Psoas muscle (tissue), 8 donors: ENCODE data around the gene IFITM5. TPM values are rescaled to one million over a fixed set of nuclear protein-coding genes. Genes with fewer than 3 reads are reported as not detected.

Experiments
- ATAC-seq, 4 donors: fragments of 200-7000 bp; cut with Tn5 transposase; one replicate each; pipeline ENCODE4 v1.9.1; 2020; ENCODE audit warnings: moderate library complexity in 3 of 4, mild to moderate bottlenecking in 2 of 4
- DNase-seq, 2 donors: peaks; one replicate each; pipeline ENCODE4 v3.0.0-alpha.2; 2020
- H3K27ac ChIP-seq: fragments of 200-600 bp; one replicate; pipeline ENCODE4 v1.8.0; 2022
- H3K27me3 ChIP-seq, 3 donors: fragments of 200-600 bp in 1 of 3; one replicate each; pipeline versions ENCODE4 v1.6.1 to v1.8.0; 2013 to 2022; ENCODE audit warnings: low read length in 2 of 3, mild to moderate bottlenecking in 2 of 3, moderate library complexity in 1 of 3; ENCODE audit not compliant: insufficient read depth in 3 of 3
- H3K36me3 ChIP-seq, 2 donors: fragments of 200-600 bp in 1 of 2; one replicate each; pipeline versions ENCODE4 v1.6.1 to v1.8.0; 2013 to 2022; ENCODE audit warnings: low read depth in 1 of 2, mild to moderate bottlenecking in 1 of 2, moderate library complexity in 1 of 2; ENCODE audit not compliant: insufficient read depth in 1 of 2
- H3K4me1 ChIP-seq: fragments of 200-600 bp; one replicate; pipeline ENCODE4 v1.8.0; 2022
- H3K4me3 ChIP-seq: fragments of 200-600 bp; one replicate; pipeline ENCODE4 v1.8.0; 2022; ENCODE audit warnings: mild to moderate bottlenecking
- H3K9me3 ChIP-seq: fragments of 200-600 bp; one replicate; pipeline ENCODE4 v1.8.0; 2022
- WGBS, 3 donors: extraction: QIAGEN DNeasy Blood & Tissue Kit; methylation state at CpG; one replicate each; pipeline versions ENCODE4 v1.1.6 to v1.1.7; 2013; 5-methylcytosine and 5-hydroxymethylcytosine counted together
- intact Hi-C, 2 donors: fragments of 100-400 bp; cut with DNase I; formaldehyde crosslinking; loops; one replicate each; pipeline versions ENCODE4 v1.11.0 to v1.14.2; 2022
- polyA plus RNA-seq, 3 donors: library from polyadenylated mRNA; stranded (reverse); fragments of 200-250 nt; gene quantifications; one replicate each; pipeline ENCODE4 v1.2.3, GENCODE V29; 2013
- total RNA-seq, 4 donors: library from RNA; stranded (reverse); fragmentation: NEBNext Ultra II Directional in 2 of 4; extraction: Animal tissue kit (Norgen Biotek cat#: 25700) in 2 of 4; gene quantifications; one replicate each; pipeline versions ENCODE4 v1.2.1 to v1.2.4, GENCODE V29; 2021 to 2023
- TF ChIP-seq, protein P1 (sequence below): fragments of 200-600 bp; IDR thresholded peaks from one replicate; pipeline ENCODE4 v1.8.0; 2022; ENCODE audit warnings: antibody characterized with exemption
- donor health status: healthy with polysubstance abuse.
- donor health status: DM: no; HTN: no; CAD: no; lungs with moderate emphysema.
- donor health status: Bipolar disorder and iron deficiency.
- donor health status: healthy.
- donor health status: DM: yes; HTN: yes; CAD: no.
- donor health status: DM: no; HTN: no; CAD: no.
- donor health status: DM: no; HTN: no; CAD: no.
- donor health status: DM: yes; HTN: yes; CAD: no.

Gene IFITM5
- total and polyA plus RNA-seq, 7 donors = not detected

DNA sequence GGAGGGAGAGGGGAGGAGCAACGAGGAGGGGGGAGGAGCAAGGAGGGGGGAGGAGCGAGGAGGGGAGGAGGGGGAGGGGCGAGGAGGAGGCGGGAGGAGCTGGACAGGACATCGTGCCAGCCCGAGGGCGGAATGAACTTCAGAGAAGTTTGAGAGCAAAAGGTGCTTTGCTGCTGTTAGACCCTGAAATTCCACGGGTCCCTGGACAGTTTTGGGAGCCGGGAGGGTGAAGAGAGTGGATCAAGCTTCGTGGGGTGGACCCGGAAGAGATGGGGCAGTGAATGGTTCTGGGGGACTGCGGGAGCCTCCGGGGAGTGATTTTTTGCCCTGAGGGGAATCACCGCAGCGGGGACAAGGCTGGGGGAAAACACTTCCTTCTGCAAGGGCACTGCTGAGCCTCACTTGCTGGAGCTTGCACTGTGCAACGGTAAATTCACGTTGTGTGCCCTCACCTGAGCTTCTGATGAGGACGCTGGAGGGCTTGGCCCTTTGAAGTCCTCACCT, 31.8 kb downstream of the IFITM5 start:
- 42 to 64% (median 57%) methylated on average over 16 to 17 of the region's 18 CpGs for whole genome bisulfite sequencing, 3 donors

DNA sequence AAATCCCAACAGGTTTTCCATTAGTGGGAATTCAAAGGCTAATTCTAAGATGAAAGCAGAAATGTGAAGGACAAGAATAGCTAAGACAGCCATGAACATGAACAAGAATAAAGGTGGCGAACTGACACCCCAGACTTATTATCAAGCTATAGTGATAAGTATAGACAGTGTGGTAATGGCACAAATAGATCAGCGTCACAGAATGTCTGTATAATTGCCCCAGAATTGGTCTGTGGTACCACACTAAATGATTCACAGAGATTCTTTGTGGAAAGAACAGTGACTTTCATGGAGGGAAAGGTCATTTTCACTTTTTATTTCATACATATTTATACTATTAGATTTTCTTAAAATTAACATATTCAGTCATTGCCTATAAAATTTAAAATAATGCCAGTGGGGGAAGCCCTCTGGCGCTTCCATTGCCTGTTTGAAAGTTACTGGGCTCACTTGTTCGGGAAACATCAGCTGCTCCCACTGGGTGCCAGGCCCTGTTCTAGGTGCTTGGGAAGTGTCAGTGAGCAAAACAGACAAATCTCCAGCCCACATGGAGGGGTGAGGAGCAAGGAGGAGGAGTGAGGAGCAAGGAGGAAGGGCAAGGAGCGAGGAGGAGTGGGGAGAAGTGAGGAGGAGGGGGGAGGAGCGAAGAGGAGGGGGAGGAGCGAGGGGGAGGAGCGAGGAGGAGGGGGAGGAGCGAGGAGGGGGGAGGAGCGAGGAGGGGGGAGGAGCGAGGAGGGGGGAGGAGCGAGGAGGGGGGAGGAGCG, 32.5 kb downstream of the IFITM5 start:
- Histone ChIP-seq H3K9me3 (peaks cover 3% of the 10 kb centered on the region), H3K27ac (no peak overlapping the region), H3K36me3 (no peaks in the 10 kb centered on the region), H3K27me3 (peaks cover 0 to 24% (median 0%) of the 10 kb centered on the region in 3 donors), H3K4me1 (no peaks in the 10 kb centered on the region), H3K4me3 (no peak overlapping the region)
- intact Hi-C loops = no loop called here
- no peak for DNase-seq
- 81 to 91% (median 86%) methylated on average over 4 to 5 of the region's 13 CpGs for WGBS, 3 donors
- ATAC-seq = no peak
- TF ChIP-seq, protein P1, sequence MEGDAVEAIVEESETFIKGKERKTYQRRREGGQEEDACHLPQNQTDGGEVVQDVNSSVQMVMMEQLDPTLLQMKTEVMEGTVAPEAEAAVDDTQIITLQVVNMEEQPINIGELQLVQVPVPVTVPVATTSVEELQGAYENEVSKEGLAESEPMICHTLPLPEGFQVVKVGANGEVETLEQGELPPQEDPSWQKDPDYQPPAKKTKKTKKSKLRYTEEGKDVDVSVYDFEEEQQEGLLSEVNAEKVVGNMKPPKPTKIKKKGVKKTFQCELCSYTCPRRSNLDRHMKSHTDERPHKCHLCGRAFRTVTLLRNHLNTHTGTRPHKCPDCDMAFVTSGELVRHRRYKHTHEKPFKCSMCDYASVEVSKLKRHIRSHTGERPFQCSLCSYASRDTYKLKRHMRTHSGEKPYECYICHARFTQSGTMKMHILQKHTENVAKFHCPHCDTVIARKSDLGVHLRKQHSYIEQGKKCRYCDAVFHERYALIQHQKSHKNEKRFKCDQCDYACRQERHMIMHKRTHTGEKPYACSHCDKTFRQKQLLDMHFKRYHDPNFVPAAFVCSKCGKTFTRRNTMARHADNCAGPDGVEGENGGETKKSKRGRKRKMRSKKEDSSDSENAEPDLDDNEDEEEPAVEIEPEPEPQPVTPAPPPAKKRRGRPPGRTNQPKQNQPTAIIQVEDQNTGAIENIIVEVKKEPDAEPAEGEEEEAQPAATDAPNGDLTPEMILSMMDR = no peak

More for the DNA sequence above, 31.8 kb downstream of the IFITM5 start:
- Histone ChIP-seq H3K4me3 (peak overlapping the region; percentile 32), H3K27me3 (peaks cover 0 to 25% (median 0%) of the 10 kb centered on the region in 3 donors), H3K27ac (peak overlapping the region; percentile 23), H3K36me3 (no peaks in the 10 kb centered on the region), H3K4me1 (no peaks in the 10 kb centered on the region), H3K9me3 (peaks cover 3% of the 10 kb centered on the region)
- intact Hi-C loops = no loop called here
- ATAC-seq (peak; percentile 11 to 42 (median 30)), DNase-seq (peak in 1 of 2 donors; percentile 51)
- TF ChIP-seq, protein P1 = no peak

DNA sequence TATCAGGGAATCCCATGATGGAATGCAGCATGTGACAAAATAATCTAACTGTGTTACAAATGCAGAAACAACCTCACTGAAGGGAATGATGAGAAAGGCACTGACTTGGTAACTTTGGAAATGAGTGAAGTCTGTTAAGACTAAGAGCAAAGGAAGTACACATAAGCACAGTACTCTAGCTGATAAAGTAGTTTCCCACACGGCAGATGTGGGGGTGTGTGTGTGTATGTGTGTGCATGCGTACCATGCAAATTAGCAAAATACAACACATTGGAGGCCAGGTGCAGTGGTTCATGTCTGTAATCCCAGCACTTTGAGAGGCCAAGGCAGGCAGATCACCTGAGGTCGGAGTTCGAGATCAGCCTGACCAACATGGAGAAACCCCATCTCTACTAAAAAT, 37.7 kb downstream of the IFITM5 start:
- Histone ChIP-seq H3K9me3 (peaks cover 3% of the 10 kb centered on the region), H3K36me3 (no peaks in the 10 kb centered on the region), H3K27ac (no peak overlapping the region), H3K27me3 (no peaks in the 10 kb centered on the region), H3K4me3 (no peak overlapping the region), H3K4me1 (no peaks in the 10 kb centered on the region)
- WGBS, 3 donors = 86 to 90% (median 87%) methylated on average over 4 of the region's 4 CpGs
- TF ChIP-seq, protein P1 = no peak
- DNase-seq (no peak), ATAC-seq (no peak)
- intact Hi-C loops = no loop called here

DNA sequence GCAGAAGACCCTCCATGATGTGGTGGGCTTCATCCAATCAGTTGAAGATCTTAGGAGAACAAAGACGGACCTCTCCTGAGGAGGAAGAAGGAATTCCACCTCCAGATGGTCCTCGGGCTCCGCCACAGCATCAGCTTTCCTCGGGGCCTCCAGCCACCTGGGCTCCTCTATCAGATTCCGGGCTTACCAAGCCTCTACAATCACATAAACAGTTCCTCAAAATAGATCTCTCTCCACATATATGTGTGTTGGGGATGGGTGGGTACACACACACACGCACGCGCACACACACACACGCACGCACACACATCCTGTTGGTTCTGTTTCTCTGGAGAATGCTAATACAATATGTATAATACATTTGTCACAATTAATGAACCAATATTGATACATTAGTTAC, 39.9 kb downstream of the IFITM5 start:
- intact Hi-C loops = no loop called here
- TF ChIP-seq, protein P1 = no peak
- no peak for DNase-seq
- Histone ChIP-seq H3K9me3 (no peaks in the 10 kb centered on the region), H3K27me3 (no peaks in the 10 kb centered on the region), H3K4me3 (no peak overlapping the region), H3K27ac (no peak overlapping the region), H3K36me3 (no peaks in the 10 kb centered on the region), H3K4me1 (no peaks in the 10 kb centered on the region)
- no peak for ATAC-seq
- 64 to 74% (median 70%) methylated on average over 10 of the region's 10 CpGs for WGBS, 3 donors
